GM23248 (cell line): Measurements from ENCODE around the gene SLC1A2. TPM values are rescaled to one million over a fixed set of nuclear protein-coding genes. Genes with fewer than 3 reads are reported as not detected.

Source experiments
- DNase-seq: peaks from one replicate; pipeline ENCODE4 v3.0.0-alpha.2; 2015
- H2AFZ ChIP-seq: fragments of 200-600 bp; sonication (generic); 2 replicates; pipeline ENCODE4 v1.6.1; 2016; ENCODE audit warnings: antibody characterized with exemption
- H3F3A ChIP-seq: fragments of 200-600 bp; sonication (generic); 2 replicates; pipeline ENCODE4 v1.6.1; 2016; ENCODE audit warnings: mild to moderate bottlenecking, antibody characterized with exemption, mixed run types; ENCODE audit not compliant: insufficient read depth
- H3K27ac ChIP-seq: fragments of 200-600 bp; sonication (generic); 2 replicates; pipeline ENCODE4 v1.5.1; 2016; ENCODE audit warnings: mild to moderate bottlenecking
- H3K27me3 ChIP-seq: fragments of 200-600 bp; sonication (generic); replicated peaks from 2 replicates; pipeline ENCODE4 v1.6.1; 2016; ENCODE audit warnings: mild to moderate bottlenecking; ENCODE audit not compliant: insufficient read depth
- H3K36me3 ChIP-seq: fragments of 200-600 bp; sonication (generic); 2 replicates; pipeline ENCODE4 v1.6.1; 2016; ENCODE audit warnings: low read depth, mild to moderate bottlenecking
- H3K4me1 ChIP-seq: fragments of 200-600 bp; sonication (generic); 2 replicates; pipeline ENCODE4 v1.6.1; 2016; ENCODE audit warnings: mild to moderate bottlenecking; ENCODE audit not compliant: insufficient read depth
- H3K4me2 ChIP-seq: fragments of 200-600 bp; sonication (generic); one replicate; pipeline ENCODE4 v1.6.1; 2016; ENCODE audit warnings: mild to moderate bottlenecking; ENCODE audit not compliant: unreplicated experiment
- H3K4me3 ChIP-seq: fragments of 200-600 bp; sonication (generic); 2 replicates; pipeline ENCODE4 v1.5.1; 2016; ENCODE audit warnings: mild to moderate bottlenecking
- H3K79me2 ChIP-seq: fragments of 200-600 bp; sonication (generic); 2 replicates; pipeline ENCODE4 v1.6.1; 2016; ENCODE audit warnings: mild to moderate bottlenecking; ENCODE audit not compliant: insufficient read depth
- H3K9ac ChIP-seq: fragments of 200-600 bp; sonication (generic); 2 replicates; pipeline ENCODE4 v1.6.1; 2016; ENCODE audit warnings: mild to moderate bottlenecking
- H3K9me2 ChIP-seq: fragments of 200-600 bp; sonication (generic); 2 replicates; pipeline ENCODE4 v1.6.1; 2016; ENCODE audit warnings: mixed run types, mild to moderate bottlenecking, moderate library complexity; ENCODE audit not compliant: insufficient read depth
- H3K9me3 ChIP-seq: fragments of 200-600 bp; sonication (generic); one replicate; pipeline ENCODE4 v1.6.1; 2017; ENCODE audit warnings: low read depth
- H4K20me1 ChIP-seq: fragments of 200-600 bp; sonication (generic); 2 replicates; pipeline ENCODE4 v1.6.0; 2016; ENCODE audit not compliant: insufficient read depth
- EZH2 ChIP-seq: fragments of 200-600 bp; sonication (generic); IDR thresholded peaks from 2 replicates; pipeline ENCODE4 v1.6.1; 2018; ENCODE audit warnings: antibody characterized with exemption, mild to moderate bottlenecking; ENCODE audit not compliant: insufficient read depth, poor library complexity, severe bottlenecking
- EZH2phosphoT487 ChIP-seq: fragments of 200-600 bp; sonication (generic); IDR thresholded peaks from 2 replicates; pipeline ENCODE4 v1.6.1; 2018; ENCODE audit warnings: antibody characterized with exemption, moderate library complexity, mild to moderate bottlenecking, low read depth; ENCODE audit not compliant: insufficient read depth
- WGBS, 2 experiments: methylation state at CpG; one replicate each; pipeline ENCODE4 v1.1.6; 2015 to 2017; ENCODE audit warnings: low lambda C conversion rate in 2 of 2, low coverage in 1 of 2; ENCODE audit errors: missing lambda C conversion rate in 2 of 2; 5-methylcytosine and 5-hydroxymethylcytosine counted together
- in situ Hi-C: fragments of 300-500 bp; cut with MboI; formaldehyde crosslinking; loops from 2 replicates; pipeline ENCODE4 v1.15.0; 2020
- polyA plus RNA-seq: library from polyadenylated mRNA; unstranded; fragments of >200 nt; fragmentation: Nextera tagmentation; extraction: Ambion mirVana; gene quantifications from 2 replicates; pipeline ENCODE4 v1.2.1, GENCODE V29; 2016
- total RNA-seq: library from RNA; depleted of rRNA; stranded (reverse); fragments of >200 nt; shearing (Covaris generic); gene quantifications from 2 replicates; pipeline ENCODE4 v1.2.3, GENCODE V29; 2014

The SLC1A2 gene
- total and polyA plus RNA-seq, 2 experiments from 2014 or later: 0.88 to 1.2 TPM

GRCh38 chr11:35393098-35393497 lies 26.3 kb downstream of the SLC1A2 start:
- WGBS, 2 experiments: 61 to 73% methylated on average over 4 of the region's 4 CpGs

DNA sequence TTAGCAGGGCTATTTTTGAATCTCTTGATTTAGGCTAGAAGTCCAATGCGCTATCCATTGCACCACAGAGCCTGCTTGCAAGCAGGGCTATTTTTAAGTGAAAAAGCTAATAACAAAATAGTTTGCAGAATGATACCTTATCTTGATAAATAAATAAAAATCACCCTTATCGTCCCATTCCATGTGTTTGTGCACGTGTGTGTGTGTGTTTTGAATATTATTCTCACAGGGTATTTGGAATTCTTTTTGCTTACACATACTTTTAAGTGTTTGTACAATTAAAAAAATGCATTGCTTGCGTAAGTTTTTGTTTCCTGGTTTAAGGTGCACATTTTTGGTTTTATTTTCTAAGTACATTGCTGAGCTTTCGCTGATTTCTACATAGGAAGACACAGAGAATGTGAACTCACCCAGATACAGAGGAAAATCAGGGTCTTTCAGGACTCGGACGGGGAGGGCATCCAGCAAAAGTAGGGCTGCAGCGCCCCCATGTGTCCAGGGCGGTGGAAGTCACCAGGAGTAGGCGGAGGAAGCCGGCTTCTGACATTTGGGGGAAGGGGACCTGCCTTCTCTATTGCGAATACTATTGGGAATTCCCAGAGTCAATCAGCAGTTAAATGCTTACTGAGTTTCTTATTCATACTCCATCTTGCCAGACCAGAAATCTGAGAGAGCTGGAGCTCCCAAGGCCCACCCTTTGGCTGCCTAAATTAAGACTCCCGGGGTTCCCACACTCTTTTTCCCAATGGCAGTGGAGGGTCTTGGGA lies 27.3 kb downstream of the SLC1A2 start:
- TF ChIP-seq EZH2phosphoT487 (no peak), EZH2 (no peak)
- no peak overlapping the region for H2AFZ ChIP-seq
- H3K4me3 ChIP-seq: peak overlapping the region; percentile 28
- H3K9ac ChIP-seq: peak overlapping the region; percentile 16
- peaks cover 10% of the 10 kb centered on the region for H3F3A ChIP-seq
- DNase-seq: peak; percentile 88
- H3K4me2 ChIP-seq: peak overlapping the region; percentile 52
- WGBS, 2 experiments: 14% methylated on average over 13 of the region's 13 CpGs
- H3K79me2 ChIP-seq: no peaks in the 10 kb centered on the region
- H3K36me3 ChIP-seq: no peaks in the 10 kb centered on the region
- H3K4me1 ChIP-seq: peaks cover 16% of the 10 kb centered on the region
- in situ Hi-C loops: loop anchor here (10.0 kb wide), 1 partner anchor 397 kb away; no protein-coding TSS in a partner anchor
- no peaks in the 10 kb centered on the region for H3K27me3 ChIP-seq
- H3K9me2 ChIP-seq: no peaks in the 10 kb centered on the region
- no peaks in the 10 kb centered on the region for H3K9me3 ChIP-seq
- H4K20me1 ChIP-seq: no peaks in the 10 kb centered on the region
- H3K27ac ChIP-seq: peak overlapping the region; percentile 8; the same call in 1 of the 2 replicates

More at GRCh38 chr11:35393098-35393497, 26.3 kb downstream of the SLC1A2 start:
- no peak overlapping the region for H2AFZ ChIP-seq
- peaks cover 10% of the 10 kb centered on the region for H3F3A ChIP-seq
- no peak overlapping the region for H3K4me2 ChIP-seq
- peaks cover 16% of the 10 kb centered on the region for H3K4me1 ChIP-seq
- no peak overlapping the region for H3K27ac ChIP-seq
- in situ Hi-C loops: loop anchor here (10.0 kb wide), 1 partner anchor 398 kb away; no protein-coding TSS in a partner anchor
- no peaks in the 10 kb centered on the region for H3K27me3 ChIP-seq
- no peaks in the 10 kb centered on the region for H3K36me3 ChIP-seq
- no peaks in the 10 kb centered on the region for H3K9me3 ChIP-seq
- no peak for DNase-seq
- no peaks in the 10 kb centered on the region for H4K20me1 ChIP-seq
- H3K4me3 ChIP-seq: no peak overlapping the region
- H3K79me2 ChIP-seq: no peaks in the 10 kb centered on the region
- no peak overlapping the region for H3K9ac ChIP-seq
- H3K9me2 ChIP-seq: no peaks in the 10 kb centered on the region
- TF ChIP-seq EZH2phosphoT487 (no peak), EZH2 (no peak)

DNA sequence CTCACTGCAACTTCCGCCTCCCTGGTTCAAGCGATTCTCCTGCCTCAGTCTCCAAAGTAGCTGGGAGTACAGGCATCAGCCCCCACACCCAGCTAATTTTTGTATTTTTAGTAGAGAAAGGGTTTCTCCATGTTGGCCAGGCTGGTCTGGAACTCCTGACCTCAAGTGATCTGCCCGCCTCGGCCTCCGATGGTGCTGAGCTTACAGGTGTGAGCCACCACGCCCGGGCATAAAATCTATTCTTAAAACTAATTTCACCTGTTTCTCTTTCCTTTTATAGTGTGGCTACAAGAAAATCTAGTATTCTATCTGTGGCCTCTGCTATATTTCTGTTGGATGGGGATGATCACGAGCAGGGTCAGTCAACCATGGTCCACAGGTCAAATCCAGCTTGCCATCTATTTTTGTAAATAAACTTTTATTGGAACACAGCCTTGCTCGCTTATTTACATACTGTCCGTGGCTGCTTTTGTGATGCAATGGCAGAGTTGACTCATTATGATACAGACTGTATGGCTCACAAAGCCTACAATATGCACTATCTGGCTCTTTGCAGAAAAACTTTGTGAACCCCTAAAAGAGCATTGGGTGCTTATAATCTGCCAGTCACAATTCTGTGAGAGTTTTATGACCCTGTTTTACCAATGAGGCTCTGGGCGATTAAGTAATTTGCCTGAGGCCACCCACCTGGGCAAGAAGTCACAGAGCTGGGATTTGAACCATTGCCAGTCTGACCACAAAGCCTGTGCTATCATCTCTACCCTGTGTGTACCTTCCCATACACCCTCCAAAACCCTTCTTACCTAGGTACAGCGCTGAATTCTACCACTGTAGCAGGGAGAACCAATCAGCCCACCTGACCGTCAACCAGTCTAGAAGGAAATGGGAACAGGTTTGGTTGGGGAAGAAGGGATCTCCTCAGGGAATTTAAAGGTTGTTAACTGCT lies 28.3 kb downstream of the SLC1A2 start:
- H3K4me1 ChIP-seq: peaks cover 16% of the 10 kb centered on the region
- no peak overlapping the region for H2AFZ ChIP-seq
- peak; percentile 89 for DNase-seq
- peaks cover 10% of the 10 kb centered on the region for H3F3A ChIP-seq
- 0 out of 2 replicates have a peak overlapping the region, but pooled peaks have one; percentile 16 for H3K9ac ChIP-seq
- H3K9me3 ChIP-seq: no peaks in the 10 kb centered on the region
- in situ Hi-C loops: loop anchor here (10.0 kb wide), 1 partner anchor 396 kb away; no protein-coding TSS in a partner anchor
- H3K79me2 ChIP-seq: no peaks in the 10 kb centered on the region
- H3K9me2 ChIP-seq: no peaks in the 10 kb centered on the region
- WGBS, 2 experiments: 66 to 67% methylated on average over 13 of the region's 13 CpGs
- H3K4me3 ChIP-seq: no peak overlapping the region
- TF ChIP-seq EZH2phosphoT487 (no peak), EZH2 (no peak)
- H3K4me2 ChIP-seq: peak overlapping the region; percentile 52
- H3K36me3 ChIP-seq: no peaks in the 10 kb centered on the region
- no peaks in the 10 kb centered on the region for H4K20me1 ChIP-seq
- H3K27me3 ChIP-seq: no peaks in the 10 kb centered on the region
- H3K27ac ChIP-seq: peak overlapping the region; percentile 28

GRCh38 chr11:35389897-35390465 lies 29.4 kb downstream of the SLC1A2 start:
- no peak for TF ChIP-seq EZH2
- TF ChIP-seq EZH2phosphoT487: no peak
- no peaks in the 10 kb centered on the region for H3K9me2 ChIP-seq
- no peak overlapping the region for H3K4me3 ChIP-seq
- no peaks in the 10 kb centered on the region for H4K20me1 ChIP-seq
- H3K4me1 ChIP-seq: peaks cover 16% of the 10 kb centered on the region
- in situ Hi-C loops: loop anchor here (10.0 kb wide), 1 partner anchor 395 kb away; no protein-coding TSS in a partner anchor
- no peak overlapping the region for H2AFZ ChIP-seq
- H3K27me3 ChIP-seq: no peaks in the 10 kb centered on the region
- 61 to 65% methylated on average over 6 of the region's 6 CpGs for WGBS, 2 experiments
- H3K36me3 ChIP-seq: no peaks in the 10 kb centered on the region
- no peak overlapping the region for H3K4me2 ChIP-seq
- peaks cover 10% of the 10 kb centered on the region for H3F3A ChIP-seq
- DNase-seq: no peak
- no peaks in the 10 kb centered on the region for H3K9me3 ChIP-seq
- no peaks in the 10 kb centered on the region for H3K79me2 ChIP-seq
- H3K27ac ChIP-seq: no peak overlapping the region
- H3K9ac ChIP-seq: no peak overlapping the region
